Measurements from ENCODE around the gene CNTNAP1.
A peak's percentile ranks its signal among the peaks of the same experiment; 100 is the strongest.

CNTNAP1 gene

DNA sequence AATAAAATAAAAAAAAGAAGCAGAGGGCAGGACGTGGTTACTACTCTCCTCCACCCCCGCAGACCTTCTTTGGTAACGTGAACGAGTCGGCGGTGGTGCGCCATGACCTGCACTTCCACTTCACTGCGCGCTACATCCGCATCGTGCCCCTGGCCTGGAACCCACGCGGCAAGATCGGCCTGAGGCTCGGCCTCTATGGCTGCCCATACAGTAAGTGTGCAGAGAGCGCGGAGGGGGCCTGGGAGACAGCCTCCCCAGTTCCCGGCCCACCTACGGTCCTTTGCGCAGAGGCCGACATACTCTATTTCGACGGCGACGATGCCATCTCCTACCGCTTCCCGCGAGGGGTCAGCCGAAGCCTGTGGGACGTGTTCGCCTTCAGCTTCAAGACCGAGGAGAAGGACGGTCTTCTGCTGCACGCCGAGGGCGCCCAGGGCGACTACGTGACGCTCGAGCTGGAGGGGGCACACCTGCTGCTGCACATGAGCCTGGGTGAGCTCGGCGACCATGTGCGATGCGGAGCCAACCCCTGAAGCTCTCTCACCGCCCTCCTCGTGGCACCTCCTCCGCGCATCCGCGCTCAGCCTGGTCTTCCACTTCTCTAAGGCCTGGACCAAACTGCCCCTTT, 2.7 kb downstream of the CNTNAP1 start:
- H3K36me3 Mint-ChIP-seq (ENCODE audit: insufficient read depth) = peaks cover 17% of the 10 kb centered on the region
- peaks cover 26 to 28% of the 10 kb centered on the region in 2 donors for H3K4me1 Mint-ChIP-seq (ENCODE audit: low read depth in 2 of 2)
- H3K27me3 Mint-ChIP-seq = peaks cover 26 to 59% of the 10 kb centered on the region in 2 donors
- ATAC-seq (replicated peaks) = no peak
- DNase-seq = no peak
- no peaks in the 10 kb centered on the region for H3K9me3 Mint-ChIP-seq
- H3K27ac Mint-ChIP-seq = peak overlapping the region in 1 of 2 donors; percentile 73
- peak overlapping the region in 1 of 2 donors; percentile 20 for H3K4me3 Mint-ChIP-seq

DNA sequence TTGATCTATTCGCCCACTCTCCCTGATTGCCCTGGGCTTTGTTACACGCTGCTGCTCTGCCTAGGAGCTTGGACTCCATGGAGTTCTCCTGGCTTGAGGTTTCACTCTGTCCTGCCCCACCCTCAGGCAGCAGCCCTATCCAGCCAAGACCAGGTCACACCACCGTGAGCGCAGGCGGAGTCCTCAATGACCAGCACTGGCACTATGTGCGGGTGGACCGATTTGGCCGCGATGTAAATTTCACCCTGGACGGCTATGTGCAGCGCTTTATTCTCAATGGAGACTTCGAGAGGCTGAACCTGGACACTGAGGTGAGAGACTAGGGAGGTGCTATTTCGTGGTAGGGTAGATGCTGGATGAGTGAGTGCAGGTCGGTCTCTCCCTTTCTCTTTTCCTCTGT, 3.5 kb downstream of the CNTNAP1 start:
- H3K27ac Mint-ChIP-seq = peak overlapping the region in 1 of 2 donors; percentile 73
- no peak for ATAC-seq (replicated peaks)
- no peak for DNase-seq
- H3K4me3 Mint-ChIP-seq = no peak overlapping the region
- no peaks in the 10 kb centered on the region for H3K9me3 Mint-ChIP-seq
- H3K36me3 Mint-ChIP-seq (ENCODE audit: insufficient read depth) = peaks cover 17% of the 10 kb centered on the region
- H3K27me3 Mint-ChIP-seq = peaks cover 26 to 51% of the 10 kb centered on the region in 2 donors
- peaks cover 23 to 25% of the 10 kb centered on the region in 2 donors for H3K4me1 Mint-ChIP-seq (ENCODE audit: low read depth in 2 of 2)

DNA sequence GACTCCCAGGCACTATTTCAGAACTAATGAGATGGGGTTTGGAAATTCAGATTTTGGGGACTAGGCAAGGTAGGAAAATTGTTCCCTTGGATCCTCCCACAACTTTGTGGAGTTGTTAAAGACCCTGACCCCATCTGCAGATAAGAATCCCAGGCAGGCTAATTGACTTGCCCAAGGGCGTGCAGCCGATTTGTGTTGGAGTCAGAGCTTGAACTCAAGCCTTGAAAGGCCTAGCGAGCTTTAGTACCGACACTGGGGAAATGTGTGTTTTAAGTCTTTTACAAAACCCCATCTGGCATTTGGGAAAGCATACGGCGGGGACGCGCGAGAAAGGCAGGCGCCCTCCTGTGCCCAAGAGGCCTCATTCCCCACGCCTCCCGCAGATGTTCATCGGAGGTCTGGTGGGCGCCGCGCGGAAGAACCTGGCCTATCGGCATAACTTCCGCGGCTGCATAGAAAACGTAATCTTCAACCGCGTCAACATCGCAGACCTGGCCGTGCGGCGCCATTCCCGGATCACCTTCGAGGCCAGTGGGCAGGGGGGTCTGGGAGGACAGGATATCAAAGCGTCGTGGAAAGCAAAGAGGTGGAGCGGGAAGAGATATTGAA, 4.3 kb downstream of the CNTNAP1 start:
- Mint-ChIP-seq H3K9me3 (no peaks in the 10 kb centered on the region), H3K36me3 (ENCODE audit: insufficient read depth) (peaks cover 17% of the 10 kb centered on the region), H3K27ac (no peak overlapping the region), H3K4me3 (no peak overlapping the region), H3K4me1 (ENCODE audit: low read depth in 2 of 2) (peaks cover 18 to 20% of the 10 kb centered on the region in 2 donors), H3K27me3 (peaks cover 20 to 43% of the 10 kb centered on the region in 2 donors)
- DNase-seq (no peak), ATAC-seq (replicated peaks) (no peak)

DNA sequence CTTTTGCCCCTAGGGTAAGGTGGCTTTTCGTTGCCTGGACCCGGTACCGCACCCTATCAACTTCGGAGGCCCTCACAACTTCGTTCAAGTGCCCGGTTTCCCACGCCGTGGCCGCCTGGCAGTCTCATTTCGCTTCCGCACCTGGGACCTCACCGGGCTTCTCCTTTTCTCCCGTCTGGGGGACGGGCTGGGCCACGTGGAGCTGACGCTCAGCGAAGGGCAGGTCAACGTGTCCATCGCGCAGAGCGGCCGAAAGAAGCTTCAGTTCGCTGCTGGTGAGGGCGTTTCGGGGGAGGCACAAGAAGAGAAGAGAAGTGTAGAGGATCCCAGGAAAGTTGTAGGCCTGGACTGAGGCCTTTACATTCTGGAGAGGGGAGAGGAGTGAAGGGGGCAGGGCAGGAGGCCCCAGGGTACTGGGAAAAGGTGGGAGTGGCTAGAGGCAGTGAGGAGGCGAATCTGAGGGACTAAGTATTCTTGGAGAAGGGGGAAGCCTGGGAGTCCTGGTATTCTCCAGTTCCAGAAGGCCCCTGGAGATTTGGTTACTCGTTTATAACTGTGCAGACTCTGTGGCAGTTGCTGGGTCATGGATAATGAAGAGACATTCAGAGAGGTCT, 5.5 kb downstream of the CNTNAP1 start:
- Mint-ChIP-seq H3K27me3 (peaks cover 8 to 32% of the 10 kb centered on the region in 2 donors), H3K4me1 (ENCODE audit: low read depth in 2 of 2) (peaks cover 8 to 10% of the 10 kb centered on the region in 2 donors), H3K36me3 (ENCODE audit: insufficient read depth) (peaks cover 17% of the 10 kb centered on the region), H3K9me3 (no peaks in the 10 kb centered on the region), H3K4me3 (no peak overlapping the region), H3K27ac (no peak overlapping the region)
- ATAC-seq (replicated peaks) = no peak
- no peak for DNase-seq

DNA sequence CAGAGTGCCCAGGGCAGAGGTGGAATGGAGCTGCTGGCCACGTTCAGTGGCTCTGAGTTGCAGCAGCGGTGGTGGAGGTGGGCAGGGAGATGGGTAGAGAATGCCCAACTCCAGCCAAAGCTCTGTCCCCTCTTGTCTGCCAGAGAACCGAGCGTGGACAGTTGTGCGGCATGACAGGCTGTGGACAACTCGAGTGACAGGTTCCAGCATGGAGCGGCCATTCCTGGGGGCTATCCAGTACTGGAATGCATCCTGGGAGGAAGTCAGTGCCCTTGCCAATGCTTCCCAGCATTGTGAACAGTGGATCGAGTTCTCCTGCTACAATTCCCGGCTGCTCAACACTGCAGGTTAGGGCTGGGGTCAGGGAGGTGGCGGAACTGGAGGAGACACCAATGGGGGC, 8.3 kb downstream of the CNTNAP1 start:
- ATAC-seq (replicated peaks) = no peak

DNA sequence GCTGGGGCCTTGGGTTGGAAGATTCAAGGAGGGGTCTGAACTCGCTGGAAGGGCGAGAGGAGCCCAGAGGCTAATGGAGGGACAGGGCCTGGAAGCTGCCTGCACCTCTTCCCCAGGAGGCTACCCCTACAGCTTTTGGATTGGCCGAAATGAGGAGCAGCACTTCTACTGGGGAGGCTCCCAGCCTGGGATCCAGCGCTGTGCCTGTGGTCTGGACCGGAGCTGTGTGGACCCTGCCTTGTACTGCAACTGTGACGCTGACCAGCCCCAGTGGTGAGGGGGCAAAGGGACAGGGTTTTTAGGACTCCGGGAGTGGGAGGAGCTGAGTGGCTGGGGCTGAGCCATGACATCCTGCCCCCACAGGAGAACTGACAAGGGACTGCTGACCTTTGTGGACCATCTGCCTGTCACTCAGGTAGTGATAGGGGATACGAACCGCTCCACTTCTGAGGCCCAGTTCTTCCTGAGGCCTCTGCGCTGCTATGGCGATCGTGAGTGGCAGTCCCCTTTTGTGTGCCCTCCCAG, 8.8 kb downstream of the CNTNAP1 start:
- H3K4me1 Mint-ChIP-seq (ENCODE audit: low read depth in 2 of 2) = no peaks in the 10 kb centered on the region

More for the DNA sequence above, 8.3 kb downstream of the CNTNAP1 start:
- Mint-ChIP-seq H3K36me3 (ENCODE audit: insufficient read depth) (peaks cover 4% of the 10 kb centered on the region), H3K27ac (no peak overlapping the region), H3K4me1 (ENCODE audit: low read depth in 2 of 2) (peaks cover 0 to 1% of the 10 kb centered on the region in 2 donors), H3K4me3 (no peak overlapping the region), H3K27me3 (peaks cover 0 to 4% of the 10 kb centered on the region in 2 donors), H3K9me3 (no peaks in the 10 kb centered on the region)
- no peak for DNase-seq

DNA sequence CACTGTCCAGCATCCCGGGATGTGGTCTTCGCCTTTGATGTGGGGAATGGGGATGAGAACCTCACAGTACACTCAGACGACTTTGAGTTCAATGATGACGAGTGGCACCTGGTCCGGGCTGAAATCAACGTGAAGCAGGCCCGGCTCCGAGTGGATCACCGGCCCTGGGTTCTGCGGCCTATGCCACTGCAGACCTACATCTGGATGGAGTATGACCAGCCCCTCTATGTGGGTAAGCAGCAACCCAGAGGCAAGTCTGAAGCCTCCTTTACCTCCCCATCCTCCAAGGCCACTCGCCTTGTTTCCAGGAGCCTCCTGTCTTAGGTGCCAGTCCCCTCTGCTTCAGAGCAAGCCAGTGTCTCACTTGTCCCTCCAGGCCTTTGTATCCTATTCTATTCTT, 10.2 kb downstream of the CNTNAP1 start:
- Mint-ChIP-seq H3K9me3 (no peaks in the 10 kb centered on the region), H3K4me3 (no peak overlapping the region), H3K27ac (peak overlapping the region in 1 of 2 donors; percentile 71), H3K36me3 (ENCODE audit: insufficient read depth) (peaks cover 6% of the 10 kb centered on the region), H3K27me3 (no peaks in the 10 kb centered on the region), H3K4me1 (ENCODE audit: low read depth in 2 of 2) (no peaks in the 10 kb centered on the region)
- ATAC-seq (replicated peaks) (no peak), DNase-seq (no peak)

More for the DNA sequence above, 8.8 kb downstream of the CNTNAP1 start:
- peaks cover 6% of the 10 kb centered on the region for H3K36me3 Mint-ChIP-seq (ENCODE audit: insufficient read depth)
- H3K4me3 Mint-ChIP-seq = no peak overlapping the region
- no peaks in the 10 kb centered on the region for H3K9me3 Mint-ChIP-seq
- ATAC-seq (replicated peaks) (no peak), DNase-seq (no peak)
- no peaks in the 10 kb centered on the region for H3K27me3 Mint-ChIP-seq
- no peak overlapping the region for H3K27ac Mint-ChIP-seq

DNA sequence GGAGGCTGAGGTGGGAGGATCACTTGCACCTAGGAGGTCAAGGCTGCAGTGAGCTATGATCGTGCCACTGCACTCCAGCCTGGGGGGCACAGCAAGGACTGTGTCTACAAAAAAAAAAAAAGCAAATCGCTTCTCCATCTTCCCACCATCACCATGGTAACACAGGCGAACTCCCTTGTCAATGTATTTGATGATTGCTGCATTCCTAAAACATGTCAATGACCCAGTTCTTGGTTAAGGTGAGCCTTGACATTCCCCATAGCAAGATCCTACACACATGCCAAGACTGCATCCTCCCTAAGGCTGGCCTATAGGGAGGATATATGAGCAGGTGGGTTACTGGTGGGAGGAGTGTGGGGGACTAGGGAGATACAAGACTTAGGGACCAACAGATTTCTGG, 12.2 kb downstream of the CNTNAP1 start:
- no peak for DNase-seq
- no peaks in the 10 kb centered on the region for H3K27me3 Mint-ChIP-seq
- H3K4me3 Mint-ChIP-seq = no peak overlapping the region
- ATAC-seq (replicated peaks) = no peak
- no peaks in the 10 kb centered on the region for H3K4me1 Mint-ChIP-seq (ENCODE audit: low read depth in 2 of 2)
- H3K9me3 Mint-ChIP-seq = no peaks in the 10 kb centered on the region
- no peak overlapping the region for H3K27ac Mint-ChIP-seq
- H3K36me3 Mint-ChIP-seq (ENCODE audit: insufficient read depth) = peaks cover 5% of the 10 kb centered on the region

DNA sequence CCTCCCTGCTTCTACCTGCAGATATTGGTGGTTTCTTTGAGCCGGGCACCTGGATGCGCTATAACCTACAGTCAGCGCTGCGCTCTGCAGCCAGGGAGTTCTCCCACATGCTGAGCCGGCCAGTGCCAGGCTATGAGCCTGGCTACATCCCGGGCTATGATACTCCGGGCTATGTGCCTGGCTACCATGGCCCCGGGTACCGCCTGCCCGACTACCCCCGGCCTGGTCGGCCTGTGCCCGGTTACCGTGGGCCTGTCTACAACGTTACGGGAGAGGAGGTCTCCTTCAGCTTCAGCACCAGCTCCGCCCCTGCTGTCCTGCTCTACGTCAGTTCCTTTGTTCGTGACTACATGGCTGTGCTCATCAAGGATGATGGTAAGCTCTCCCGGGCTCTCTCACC, 13.2 kb downstream of the CNTNAP1 start:
- Mint-ChIP-seq H3K4me1 (ENCODE audit: low read depth in 2 of 2) (no peaks in the 10 kb centered on the region), H3K36me3 (ENCODE audit: insufficient read depth) (peaks cover 5% of the 10 kb centered on the region), H3K27ac (no peak overlapping the region), H3K9me3 (no peaks in the 10 kb centered on the region), H3K4me3 (no peak overlapping the region), H3K27me3 (no peaks in the 10 kb centered on the region)
- no peak for DNase-seq
- no peak for ATAC-seq (replicated peaks)

DNA sequence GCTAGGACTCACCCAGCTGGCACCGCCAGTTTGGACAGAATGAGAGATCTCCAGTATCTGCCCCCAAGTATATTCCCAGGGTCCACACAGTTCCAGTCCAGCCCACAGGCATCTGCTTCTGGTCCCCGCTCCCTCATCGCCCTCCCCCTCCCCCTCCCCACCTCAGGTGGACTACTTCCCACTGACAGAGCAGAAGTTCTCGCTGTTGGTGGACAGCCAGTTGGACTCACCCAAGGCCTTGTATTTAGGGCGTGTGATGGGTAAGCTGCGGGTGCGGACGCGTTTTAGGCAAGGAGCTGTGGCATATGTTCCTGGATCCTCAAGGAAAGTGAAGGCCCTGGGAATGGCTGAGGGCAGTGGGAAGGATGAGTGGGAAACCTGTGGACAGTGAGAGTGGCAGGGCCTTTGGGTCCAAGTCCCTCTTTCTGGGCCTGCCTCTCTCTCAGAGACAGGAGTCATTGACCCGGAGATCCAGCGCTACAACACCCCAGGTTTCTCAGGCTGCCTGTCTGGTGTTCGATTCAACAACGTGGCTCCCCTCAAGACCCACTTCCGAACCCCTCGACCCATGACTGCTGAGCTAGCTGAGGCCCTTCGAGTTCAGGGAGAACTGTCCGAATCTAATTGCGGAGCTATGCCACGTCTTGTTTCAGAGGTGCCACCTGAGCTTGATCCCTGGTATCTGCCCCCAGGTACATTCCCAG, 14.9 kb downstream of the CNTNAP1 start:
- no peaks in the 10 kb centered on the region for H3K27me3 Mint-ChIP-seq
- ATAC-seq (replicated peaks) (no peak), DNase-seq (no peak)
- H3K4me1 Mint-ChIP-seq (ENCODE audit: low read depth in 2 of 2) = no peaks in the 10 kb centered on the region
- H3K4me3 Mint-ChIP-seq = no peak overlapping the region
- H3K36me3 Mint-ChIP-seq (ENCODE audit: insufficient read depth) = peaks cover 10% of the 10 kb centered on the region
- H3K27ac Mint-ChIP-seq = no peak overlapping the region
- no peaks in the 10 kb centered on the region for H3K9me3 Mint-ChIP-seq

DNA sequence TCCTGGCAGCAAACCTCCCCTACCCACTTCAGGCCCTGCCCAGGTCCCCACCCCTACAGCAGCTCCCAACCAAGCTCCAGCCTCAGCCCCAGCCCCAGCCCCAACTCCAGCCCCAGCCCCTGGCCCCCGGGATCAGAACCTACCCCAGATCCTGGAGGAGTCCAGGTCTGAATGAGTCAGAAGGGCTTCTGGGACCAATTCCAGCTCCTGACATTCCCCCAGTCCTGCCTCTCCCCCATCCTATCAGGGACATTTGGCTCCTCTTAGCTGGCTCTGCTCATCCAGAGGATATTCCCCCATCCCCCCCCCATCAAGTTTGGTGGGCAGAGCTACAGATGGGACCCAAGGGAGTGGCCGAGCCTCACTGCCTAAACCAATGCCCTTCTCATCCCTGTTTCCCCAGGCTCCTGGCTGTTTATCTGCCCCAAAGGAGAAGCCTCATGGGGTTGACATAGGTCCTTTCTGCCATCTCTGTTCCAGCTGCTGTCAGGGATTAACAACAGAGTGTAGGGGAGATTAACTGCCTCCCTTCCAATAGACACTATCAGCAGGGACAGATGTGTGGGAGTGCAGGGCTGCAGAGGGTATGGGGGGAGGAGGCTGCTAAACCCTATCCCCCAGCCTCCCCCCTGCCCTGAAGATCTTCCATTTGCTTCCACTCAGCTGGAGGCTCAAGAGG, 16.5 kb downstream of the CNTNAP1 start:
- peaks cover 24% of the 10 kb centered on the region for H3K36me3 Mint-ChIP-seq (ENCODE audit: insufficient read depth)
- H3K4me3 Mint-ChIP-seq = no peak overlapping the region
- no peaks in the 10 kb centered on the region for H3K4me1 Mint-ChIP-seq (ENCODE audit: low read depth in 2 of 2)
- DNase-seq (no peak), ATAC-seq (replicated peaks) (no peak)
- no peaks in the 10 kb centered on the region for H3K9me3 Mint-ChIP-seq
- no peaks in the 10 kb centered on the region for H3K27me3 Mint-ChIP-seq
- H3K27ac Mint-ChIP-seq = peak overlapping the region; percentile 65 to 71

DNA sequence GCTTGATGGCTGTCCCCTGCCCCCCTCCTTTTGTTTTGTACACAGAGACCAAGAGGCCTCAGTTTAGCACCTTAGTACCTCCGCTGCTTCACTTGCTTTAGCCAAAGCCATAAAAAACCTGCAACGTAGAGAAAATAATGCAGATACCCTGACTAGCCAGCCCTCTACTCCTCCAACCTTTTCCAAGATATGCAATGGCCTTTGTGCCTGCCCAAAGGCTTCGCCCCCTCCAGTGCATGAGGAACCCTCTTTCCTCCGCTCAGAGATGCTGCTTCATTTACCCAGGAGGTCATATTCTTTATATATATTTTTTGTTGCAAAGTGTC, 17.0 kb downstream of the CNTNAP1 start:
- H3K4me1 Mint-ChIP-seq (ENCODE audit: low read depth in 2 of 2) = no peaks in the 10 kb centered on the region
- DNase-seq (no peak), ATAC-seq (replicated peaks) (no peak)
- peak overlapping the region; percentile 65 to 71 for H3K27ac Mint-ChIP-seq
- H3K9me3 Mint-ChIP-seq = no peaks in the 10 kb centered on the region
- H3K4me3 Mint-ChIP-seq = no peak overlapping the region
- peaks cover 29% of the 10 kb centered on the region for H3K36me3 Mint-ChIP-seq (ENCODE audit: insufficient read depth)
- no peaks in the 10 kb centered on the region for H3K27me3 Mint-ChIP-seq

DNA sequence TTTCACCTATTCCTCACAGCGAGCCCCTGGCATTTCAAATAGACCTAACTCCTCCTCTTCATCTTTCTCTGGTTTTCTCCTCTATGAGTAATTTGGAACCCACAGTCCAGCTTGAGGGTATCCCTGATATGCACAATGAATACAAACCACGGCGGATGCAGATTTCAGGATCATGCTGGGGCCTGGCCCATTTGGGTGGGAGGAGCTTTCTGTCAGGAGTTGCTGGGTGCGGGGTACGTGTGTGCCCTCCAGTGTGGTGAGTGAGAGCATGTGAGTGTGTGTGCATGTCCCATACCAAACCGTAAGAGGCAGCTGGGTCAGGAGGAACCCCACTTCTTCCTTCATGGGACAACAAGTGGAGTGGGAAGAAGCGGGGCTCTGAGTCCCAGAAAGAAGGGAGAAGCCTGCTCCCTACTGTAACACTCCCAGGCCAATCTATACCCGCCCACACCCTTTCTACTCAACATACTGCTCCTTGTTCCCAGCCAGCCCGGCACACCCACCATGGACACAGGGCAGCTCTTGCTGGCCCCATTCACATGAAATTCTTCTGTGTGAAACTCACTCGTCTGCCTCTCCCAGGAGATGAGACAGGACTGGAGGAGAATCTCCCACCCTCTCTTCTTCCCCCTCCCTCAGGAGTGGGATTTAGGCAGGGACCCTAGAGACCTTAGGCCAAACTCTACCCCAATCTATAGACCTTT, 18.4 kb downstream of the CNTNAP1 start:
- peak overlapping the region; percentile 18 to 59 for H3K27ac Mint-ChIP-seq
- ATAC-seq (replicated peaks) = no peak
- no peaks in the 10 kb centered on the region for H3K9me3 Mint-ChIP-seq
- peaks cover 0 to 2% of the 10 kb centered on the region in 2 donors for H3K4me1 Mint-ChIP-seq (ENCODE audit: low read depth in 2 of 2)
- DNase-seq = no peak
- H3K27me3 Mint-ChIP-seq = no peaks in the 10 kb centered on the region
- H3K4me3 Mint-ChIP-seq = no peak overlapping the region
- peaks cover 41% of the 10 kb centered on the region for H3K36me3 Mint-ChIP-seq (ENCODE audit: insufficient read depth)
